ENCODE data around the gene DLST.

The DLST gene

GRCh38 chr14:74881431-74882102 lies at the start of gene DLST:
TSS of gene DLST (plus strand) at chr14:74881916. CDS start at chr14:74881954, 38 bp downstream.
- Histone ChIP-seq H4K20me1 (ENCODE audit: insufficient read depth, low read length, poor library complexity, severe bottlenecking) (peaks cover 44% of the 10 kb centered on the region), H3K27me3 (ENCODE audit: insufficient read depth, low read length, poor library complexity, severe bottlenecking) (no peaks in the 10 kb centered on the region), H3F3A (ENCODE audit: low read depth) (no peaks in the 10 kb centered on the region), H3K9ac (ENCODE audit: low read depth, low read length, poor library complexity, severe bottlenecking) (peak within 1 kb of the TSS; percentile 88), H3K79me2 (ENCODE audit: insufficient read depth, low read length) (peaks cover 53% of the 10 kb centered on the region), H3K9me3 (ENCODE audit: insufficient read depth, low read depth, low read length) (no peaks in the 10 kb centered on the region), H3K4me3 (ENCODE audit: low read length, poor library complexity, severe bottlenecking) (peak within 1 kb of the TSS; percentile 97), H3K4me2 (ENCODE audit: low read depth, low read length, poor library complexity, severe bottlenecking) (peak within 1 kb of the TSS; percentile 78), H3K36me3 (ENCODE audit: insufficient read depth, low read length) (0 out of 2 replicates have a peak, but pooled peaks cover 7% of the 10 kb centered on the region), H2AFZ (ENCODE audit: low read length) (peak within 1 kb of the TSS; percentile 98), H3K9me2 (replicated peaks; ENCODE audit: low read depth, low read length) (no peaks in the 10 kb centered on the region), H3K4me1 (ENCODE audit: insufficient read depth, low read length, poor library complexity, severe bottlenecking) (peaks cover 50% of the 10 kb centered on the region)
- no peak for TF ChIP-seq CTCF (conservative IDR thresholded peaks at IDR 0.05; ENCODE audit: low read length)

- Histone ChIP-seq H3K4me1 (ENCODE audit: insufficient read depth, low read length, poor library complexity, severe bottlenecking) (no peaks in the 10 kb centered on the region), H3K79me2 (ENCODE audit: insufficient read depth, low read length) (no peaks in the 10 kb centered on the region), H3F3A (ENCODE audit: low read depth) (no peaks in the 10 kb centered on the region), H3K36me3 (ENCODE audit: insufficient read depth, low read length) (peaks cover 84% of the 10 kb centered on the region), H2AFZ (ENCODE audit: low read length) (no peak overlapping the region), H3K9me2 (replicated peaks; ENCODE audit: low read depth, low read length) (no peaks in the 10 kb centered on the region), H3K27me3 (ENCODE audit: insufficient read depth, low read length, poor library complexity, severe bottlenecking) (no peaks in the 10 kb centered on the region), H3K4me3 (ENCODE audit: low read length, poor library complexity, severe bottlenecking) (no peak overlapping the region), H3K4me2 (ENCODE audit: low read depth, low read length, poor library complexity, severe bottlenecking) (no peak overlapping the region), H3K9me3 (ENCODE audit: insufficient read depth, low read depth, low read length) (no peaks in the 10 kb centered on the region), H3K9ac (ENCODE audit: low read depth, low read length, poor library complexity, severe bottlenecking) (no peak overlapping the region), H4K20me1 (ENCODE audit: insufficient read depth, low read length, poor library complexity, severe bottlenecking) (no peaks in the 10 kb centered on the region)
- TF ChIP-seq EZH2phosphoT487 (IDR thresholded peaks at IDR 0.05; ENCODE audit: borderline replicate concordance) (no peak), CTCF (conservative IDR thresholded peaks at IDR 0.05; ENCODE audit: low read length) (no peak)
These were observed 48.9 kb upstream of the DLST start for GRCh38 chr14:74832849-74833248.

DNA sequence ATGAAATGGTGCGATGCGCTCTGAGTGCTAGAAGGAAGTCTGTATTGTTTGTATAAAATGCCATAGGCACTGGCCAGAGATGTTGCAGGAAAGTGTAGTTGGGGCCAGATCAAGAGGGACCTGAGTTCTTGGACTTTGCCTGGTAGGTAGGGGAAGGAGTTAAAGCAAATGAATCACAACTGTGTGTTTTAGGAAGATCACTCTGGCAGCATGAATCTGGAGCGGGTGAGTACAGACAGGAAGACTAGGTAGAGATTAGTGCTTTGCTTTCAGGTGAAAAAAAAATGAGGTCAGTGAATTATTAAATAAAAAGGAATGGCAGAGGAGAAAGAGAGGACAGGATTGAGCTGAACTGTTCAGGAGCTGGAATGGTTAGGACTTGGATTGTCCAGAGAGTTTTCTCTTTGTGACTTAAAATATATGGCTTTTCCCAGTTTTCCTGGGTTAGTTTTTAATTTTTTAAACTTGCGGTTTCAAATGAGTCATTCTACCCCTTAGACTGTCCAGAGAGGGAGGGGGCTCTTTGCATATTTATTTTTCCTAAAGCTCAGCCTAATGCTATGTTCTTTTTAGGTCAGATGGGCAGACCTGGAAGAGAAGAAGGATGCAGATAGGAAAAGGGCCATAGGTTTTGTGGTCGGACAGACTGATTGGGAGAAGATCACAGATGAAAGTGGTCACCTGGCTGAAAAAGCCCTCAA lies 46.9 kb upstream of the DLST start:
- no peaks in the 10 kb centered on the region for H3K9me2 ChIP-seq (replicated peaks; ENCODE audit: low read depth, low read length)

More for the DNA sequence above, 46.9 kb upstream of the DLST start:
- peaks cover 3% of the 10 kb centered on the region; the same call in 1 of the 2 replicates for H3F3A ChIP-seq (ENCODE audit: low read depth)
- no peak overlapping the region for H3K9ac ChIP-seq (ENCODE audit: low read depth, low read length, poor library complexity, severe bottlenecking)
- TF ChIP-seq EZH2phosphoT487 (IDR thresholded peaks at IDR 0.05; ENCODE audit: borderline replicate concordance) (no peak), CTCF (conservative IDR thresholded peaks at IDR 0.05; ENCODE audit: low read length) (no peak)
- H3K4me3 ChIP-seq (ENCODE audit: low read length, poor library complexity, severe bottlenecking), result no peak overlapping the region
- H3K27me3 ChIP-seq (ENCODE audit: insufficient read depth, low read length, poor library complexity, severe bottlenecking), result no peaks in the 10 kb centered on the region
- no peaks in the 10 kb centered on the region for H3K79me2 ChIP-seq (ENCODE audit: insufficient read depth, low read length)
- peaks cover 4% of the 10 kb centered on the region for H3K4me1 ChIP-seq (ENCODE audit: insufficient read depth, low read length, poor library complexity, severe bottlenecking)
- H2AFZ ChIP-seq (ENCODE audit: low read length), result no peak overlapping the region
- H3K9me3 ChIP-seq (ENCODE audit: insufficient read depth, low read depth, low read length), result no peaks in the 10 kb centered on the region
- H3K36me3 ChIP-seq (ENCODE audit: insufficient read depth, low read length), result peaks cover 64% of the 10 kb centered on the region
- H4K20me1 ChIP-seq (ENCODE audit: insufficient read depth, low read length, poor library complexity, severe bottlenecking), result no peaks in the 10 kb centered on the region
- no peak overlapping the region for H3K4me2 ChIP-seq (ENCODE audit: low read depth, low read length, poor library complexity, severe bottlenecking)

Measured in Loucy (cell line).